ENCODE measurements around the gene MMD2.

DNA sequence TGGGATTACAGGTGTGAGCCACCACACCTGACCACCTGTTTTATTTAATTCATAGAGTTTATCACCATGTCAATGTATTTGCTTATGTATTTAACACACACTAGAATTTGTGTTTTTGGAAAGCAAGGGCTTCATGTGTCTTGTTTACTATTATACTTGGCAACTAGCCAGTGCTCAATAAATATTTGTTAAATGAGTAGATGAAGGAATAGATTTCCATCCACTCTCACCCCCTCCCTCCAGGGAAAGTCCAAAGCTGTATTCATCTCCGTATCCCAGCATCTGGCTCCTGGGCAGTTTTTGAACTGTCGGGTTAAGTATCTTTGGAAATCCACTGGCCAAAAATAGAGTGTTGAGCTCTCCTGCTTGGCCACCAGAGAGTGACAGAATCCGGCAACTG, 70.8 kb downstream of the MMD2 start:
- TF ChIP-seq, protein P1, sequence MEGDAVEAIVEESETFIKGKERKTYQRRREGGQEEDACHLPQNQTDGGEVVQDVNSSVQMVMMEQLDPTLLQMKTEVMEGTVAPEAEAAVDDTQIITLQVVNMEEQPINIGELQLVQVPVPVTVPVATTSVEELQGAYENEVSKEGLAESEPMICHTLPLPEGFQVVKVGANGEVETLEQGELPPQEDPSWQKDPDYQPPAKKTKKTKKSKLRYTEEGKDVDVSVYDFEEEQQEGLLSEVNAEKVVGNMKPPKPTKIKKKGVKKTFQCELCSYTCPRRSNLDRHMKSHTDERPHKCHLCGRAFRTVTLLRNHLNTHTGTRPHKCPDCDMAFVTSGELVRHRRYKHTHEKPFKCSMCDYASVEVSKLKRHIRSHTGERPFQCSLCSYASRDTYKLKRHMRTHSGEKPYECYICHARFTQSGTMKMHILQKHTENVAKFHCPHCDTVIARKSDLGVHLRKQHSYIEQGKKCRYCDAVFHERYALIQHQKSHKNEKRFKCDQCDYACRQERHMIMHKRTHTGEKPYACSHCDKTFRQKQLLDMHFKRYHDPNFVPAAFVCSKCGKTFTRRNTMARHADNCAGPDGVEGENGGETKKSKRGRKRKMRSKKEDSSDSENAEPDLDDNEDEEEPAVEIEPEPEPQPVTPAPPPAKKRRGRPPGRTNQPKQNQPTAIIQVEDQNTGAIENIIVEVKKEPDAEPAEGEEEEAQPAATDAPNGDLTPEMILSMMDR (conservative IDR thresholded peaks at IDR 0.05; ENCODE audit: low read length) = no peak
- TF ChIP-seq EZH2phosphoT487 (IDR thresholded peaks at IDR 0.05; ENCODE audit: borderline replicate concordance, low read depth, low read length) = no peak
